Pulmonary artery endothelial cell (primary cell): Measurements from ENCODE around the gene NDEL1. TPM values are rescaled to one million over a fixed set of nuclear protein-coding genes. Genes with fewer than 3 reads are reported as not detected.

Experiments used
- DNase-seq: peaks from one replicate; pipeline ENCODE4 v3.0.0-alpha.2; 2011; ENCODE audit warnings: low read depth, low spot score
- total RNA-seq: library from RNA; depleted of rRNA; stranded (reverse); fragments of >200 nt; gene quantifications from 2 replicates; pipeline ENCODE4 v1.2.3, GENCODE V29; 2014

NDEL1 gene
- total RNA-seq, 1 donor from 2014 or later = 33.4 TPM

DNA sequence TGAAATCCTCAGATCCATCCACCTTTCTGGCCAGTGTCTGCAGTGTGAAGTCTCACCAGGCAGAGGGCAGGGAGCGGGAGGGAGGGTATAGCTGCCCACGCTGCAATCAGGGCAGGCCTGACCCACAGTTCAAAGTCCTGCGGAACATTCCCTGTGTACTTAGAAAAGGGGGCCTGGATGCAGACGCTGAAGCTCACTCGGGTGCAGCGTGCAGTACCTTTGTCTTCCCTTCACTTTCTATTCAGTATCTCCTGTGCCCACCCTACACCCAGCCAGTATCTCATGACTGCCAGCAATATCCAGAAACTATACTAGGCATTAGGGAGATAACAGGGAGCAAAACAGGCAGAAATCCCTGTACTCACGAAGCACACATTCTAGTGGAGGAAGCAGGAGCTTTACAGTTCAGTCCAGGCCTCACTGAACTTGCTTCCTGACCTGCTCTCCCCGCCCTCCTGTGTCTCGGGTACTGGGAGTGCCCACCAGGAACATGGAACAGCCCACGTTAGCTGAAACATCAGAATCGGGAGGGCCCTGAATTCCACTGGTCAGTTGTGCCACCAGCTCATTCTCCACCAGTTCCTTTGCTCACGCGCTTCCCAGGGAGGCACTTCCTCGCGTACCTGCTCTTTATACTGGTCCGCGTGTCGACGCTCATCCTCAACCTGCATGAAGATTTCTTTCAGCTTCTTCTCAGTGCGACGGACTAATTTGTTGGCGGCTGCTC is 42.2 kb downstream of the NDEL1 start:
- no peak for DNase-seq

DNA sequence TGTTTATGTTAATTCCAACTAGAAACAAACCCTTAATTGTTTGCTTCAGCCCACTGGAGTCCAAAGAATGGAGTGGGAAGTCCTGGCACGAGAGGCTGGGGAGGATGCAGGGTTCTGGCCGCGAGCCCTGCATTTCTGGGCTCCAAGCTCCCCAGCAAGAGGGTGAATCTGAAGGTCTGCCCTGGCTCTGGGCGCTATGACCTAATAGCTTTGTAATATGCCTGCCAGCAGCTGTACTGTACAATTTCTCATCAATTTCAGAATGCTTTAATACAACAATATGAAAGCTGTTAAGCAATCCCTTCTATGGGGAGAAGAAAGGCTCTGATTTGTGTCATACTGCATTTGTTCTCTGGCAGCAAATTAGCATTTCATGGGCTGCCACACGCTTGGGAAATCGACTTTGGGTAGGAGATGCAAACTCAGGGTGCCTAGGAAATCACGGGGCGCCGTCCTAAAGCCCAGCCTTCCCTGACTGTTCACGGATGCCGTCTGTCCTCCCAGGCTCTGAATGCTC is 43.8 kb downstream of the NDEL1 start:
- no peak for DNase-seq

DNA sequence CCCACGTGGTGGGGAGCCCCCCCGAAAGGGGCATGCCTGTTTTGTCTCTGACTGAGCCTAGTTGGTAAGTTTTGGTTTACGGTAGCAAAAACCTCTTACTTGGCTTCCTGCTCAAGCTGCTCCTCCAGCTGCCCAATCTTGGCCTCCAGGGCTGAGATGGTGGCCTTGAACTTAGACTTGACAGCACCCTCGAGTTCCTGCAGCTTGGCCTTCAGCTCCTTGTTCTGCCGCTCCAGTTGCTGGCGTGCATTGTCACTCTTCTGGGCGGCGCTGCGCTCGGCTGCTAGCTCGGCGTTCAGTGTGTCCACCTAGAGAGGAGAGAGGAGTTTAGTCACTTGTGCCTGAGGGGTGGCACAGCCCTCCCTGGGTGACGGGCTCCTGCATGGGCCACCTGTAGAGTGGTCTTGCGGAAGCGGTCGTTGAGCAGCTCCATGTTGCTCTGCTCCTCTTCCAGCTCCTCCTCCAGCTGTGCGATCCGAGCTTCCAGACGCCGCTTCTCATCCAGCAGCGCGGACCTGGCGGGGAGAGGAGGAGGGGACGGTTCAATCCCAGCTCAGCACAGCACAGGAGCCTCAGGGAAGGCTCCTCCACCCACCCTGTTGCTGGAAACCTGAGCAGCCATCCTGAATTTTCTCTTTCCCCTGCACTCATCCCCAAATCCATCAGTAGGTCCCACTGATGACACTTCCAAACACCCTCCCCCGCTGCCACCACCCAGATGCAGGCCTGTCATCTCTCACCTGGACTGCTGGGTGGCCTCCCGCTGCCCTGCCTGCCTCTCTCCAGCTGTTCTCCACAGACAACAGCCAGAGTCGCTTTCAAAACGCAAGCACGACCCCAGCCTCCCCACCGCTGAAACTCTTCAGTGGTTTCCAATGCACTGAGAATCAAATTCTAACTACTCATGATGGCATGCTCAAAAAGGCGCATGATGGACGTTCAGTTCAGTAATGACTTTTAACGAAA is 44.6 kb downstream of the NDEL1 start:
- no peak for DNase-seq

DNA sequence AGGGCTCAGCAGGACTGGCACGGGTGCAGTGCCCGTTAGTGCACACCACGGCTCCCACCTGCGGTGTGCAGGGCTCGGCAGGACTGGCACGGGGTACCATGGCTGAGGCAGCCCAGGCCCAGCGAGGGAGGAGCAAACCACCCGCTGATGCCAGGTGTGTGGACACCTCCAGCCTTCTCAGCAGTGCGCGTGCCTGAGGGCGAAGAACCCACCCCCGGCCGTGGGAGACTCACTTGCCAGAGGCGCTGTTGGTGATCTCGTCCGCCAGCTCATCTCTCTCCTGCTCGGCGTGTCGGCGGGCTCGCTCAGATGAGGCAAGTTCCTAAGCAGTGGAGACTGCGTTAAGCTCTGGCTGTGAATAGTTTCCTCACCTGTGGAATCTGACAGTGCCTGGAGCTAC is 45.4 kb downstream of the NDEL1 start:
- no peak for DNase-seq

DNA sequence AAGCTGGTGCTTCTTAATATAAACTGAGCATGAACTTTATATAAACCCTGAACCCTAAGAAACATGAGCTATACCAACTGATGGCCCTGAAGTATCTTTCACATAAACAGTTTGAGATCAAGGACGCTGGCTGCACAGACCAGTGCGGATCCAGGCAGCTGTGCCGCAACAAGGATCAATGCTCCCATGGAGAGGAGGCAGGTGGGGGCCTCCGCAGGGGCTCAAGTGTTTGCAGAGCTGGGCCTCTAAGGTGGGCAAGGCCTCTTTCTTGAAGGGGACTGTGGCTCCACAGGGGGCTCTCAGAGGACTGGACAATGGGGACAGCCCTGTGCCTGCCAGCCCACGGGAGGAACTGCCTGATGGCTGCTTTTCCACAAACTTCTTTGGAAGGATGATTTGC is 46.0 kb downstream of the NDEL1 start:
- no peak for DNase-seq

DNA sequence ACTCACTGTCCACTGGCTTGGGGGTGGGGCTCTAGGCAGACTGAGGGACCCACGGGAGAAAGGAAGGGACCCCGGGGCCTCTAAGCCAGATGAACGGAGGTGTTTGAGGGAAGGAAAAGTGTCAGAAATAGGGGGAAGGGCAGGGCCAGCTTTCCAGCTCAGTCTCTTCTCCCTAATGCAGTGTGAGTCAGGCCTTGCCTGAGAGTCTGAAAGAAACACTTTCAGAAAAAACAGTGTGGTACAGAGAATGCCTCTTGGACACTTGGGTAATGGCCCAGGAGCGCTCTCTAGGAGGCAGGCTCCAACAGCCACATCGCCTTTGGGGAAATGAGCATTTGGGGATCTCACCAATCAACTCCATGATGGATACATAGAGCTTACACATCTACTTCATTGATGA is 46.9 kb downstream of the NDEL1 start:
- DNase-seq = no peak

- DNase-seq = no peak
Measured at GRCh38 chr17:8484465-8484864, 48.8 kb downstream of the NDEL1 start.

GRCh38 chr17:8485491-8485890 is 49.8 kb downstream of the NDEL1 start:
- no peak for DNase-seq

DNA sequence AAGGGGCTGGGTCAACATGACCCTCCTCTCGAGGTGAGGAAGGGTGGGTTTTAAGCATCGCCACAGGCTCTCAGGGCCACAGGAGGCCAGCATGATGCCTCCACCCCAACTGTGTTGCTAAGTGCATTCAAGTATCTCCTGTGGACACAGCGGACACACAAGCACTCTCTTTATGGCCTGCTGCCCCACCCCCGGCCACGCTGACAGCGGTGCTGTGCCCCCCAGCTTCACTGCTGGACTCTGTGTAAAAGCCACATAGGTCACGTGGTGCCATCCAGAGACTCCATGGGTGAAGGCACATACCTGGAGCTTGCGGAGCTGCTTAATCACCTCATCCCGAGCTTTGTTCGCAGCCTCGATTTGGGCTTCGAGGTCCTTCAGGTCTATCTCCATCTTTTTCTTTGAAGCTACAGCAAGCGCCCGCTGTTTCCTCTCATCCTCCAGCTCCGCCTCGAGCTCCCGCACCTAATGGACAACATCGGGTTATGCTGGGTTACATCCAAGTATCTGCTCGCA is 51.5 kb downstream of the NDEL1 start:
- DNase-seq = no peak

GRCh38 chr17:8487743-8488142 is 52.1 kb downstream of the NDEL1 start:
- DNase-seq = no peak

- no peak for DNase-seq
Measured at GRCh38 chr17:8488491-8488890, 52.8 kb downstream of the NDEL1 start.

DNA sequence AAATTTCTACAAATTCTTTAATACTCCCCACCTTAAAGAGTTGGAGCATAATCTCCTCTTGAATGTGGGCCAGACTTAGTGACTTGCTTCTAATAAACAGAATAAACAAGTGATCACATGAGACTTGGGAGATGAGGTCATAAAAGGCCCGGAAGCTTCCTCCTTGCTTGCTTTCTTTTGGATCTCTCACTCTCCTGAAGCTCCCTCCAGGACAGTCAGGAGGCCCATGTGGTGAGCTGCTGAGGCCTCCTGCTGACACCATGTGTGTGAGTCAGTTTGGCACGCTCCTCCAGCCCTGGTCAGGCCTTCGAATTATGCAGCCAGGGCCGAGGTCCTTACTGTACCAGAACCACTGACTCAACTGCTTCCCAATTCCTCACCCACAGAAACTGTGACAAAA is 53.2 kb downstream of the NDEL1 start:
- DNase-seq = peak; percentile 49

DNA sequence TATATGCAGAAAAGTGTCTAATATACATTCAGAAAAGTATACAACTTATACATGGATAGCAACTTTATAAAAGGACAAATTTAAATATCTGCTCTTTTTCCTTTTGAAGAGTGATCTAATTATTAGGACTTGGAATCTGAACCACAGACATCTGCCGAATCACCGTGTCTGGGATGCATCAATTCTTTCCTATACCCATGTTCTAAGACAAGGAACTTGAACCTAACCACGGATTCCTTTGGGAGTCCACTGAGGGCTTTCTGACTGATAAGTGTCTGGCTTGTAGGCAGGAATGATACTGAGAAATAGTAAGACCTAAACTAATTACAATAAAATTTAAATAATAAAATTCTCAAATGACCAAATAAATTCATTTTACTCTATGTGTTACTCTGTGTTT is 54.2 kb downstream of the NDEL1 start:
- DNase-seq = no peak

- no peak for DNase-seq
Measured at GRCh38 chr17:8490256-8491023, 54.8 kb downstream of the NDEL1 start.

DNA sequence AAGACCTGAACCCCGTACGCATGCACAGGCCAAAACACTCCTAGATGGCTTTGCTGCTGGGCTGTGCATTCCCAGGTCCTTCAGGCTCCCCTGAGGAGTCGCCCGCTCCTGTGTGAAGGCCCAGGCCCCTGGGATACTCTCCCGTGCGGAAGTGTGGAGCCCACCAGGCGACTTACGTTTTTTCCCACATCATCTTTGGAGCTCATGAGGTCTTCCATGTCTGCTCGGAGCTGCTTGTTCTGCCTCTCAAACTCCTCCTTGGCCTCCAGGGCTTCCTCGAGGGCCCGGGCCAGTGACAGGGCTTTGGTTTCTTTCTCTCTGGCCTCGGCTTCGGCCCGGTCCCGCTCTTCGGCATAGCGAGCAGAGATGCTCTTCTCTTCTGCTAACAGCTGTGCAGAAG is 56.4 kb downstream of the NDEL1 start:
- no peak for DNase-seq

DNA sequence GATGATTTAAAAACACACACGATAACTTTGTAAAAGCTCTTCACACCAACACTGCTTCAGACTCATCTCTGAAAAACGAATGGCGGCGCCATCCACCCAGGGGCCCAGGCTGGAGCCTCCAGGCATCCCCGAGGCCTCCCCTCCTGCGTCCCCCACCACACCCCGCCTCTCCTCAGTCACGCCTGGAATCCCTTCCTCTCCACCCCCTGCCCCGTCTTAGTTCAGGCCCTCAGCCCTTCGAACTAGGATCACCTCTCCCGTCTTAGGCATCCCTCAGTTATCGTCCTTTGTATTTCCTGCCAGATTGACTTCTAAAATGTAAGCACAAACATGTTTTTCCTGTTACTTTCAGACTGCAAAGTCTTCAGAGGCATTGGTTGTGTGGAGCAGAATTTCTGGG is 58.3 kb downstream of the NDEL1 start:
- DNase-seq = no peak

- DNase-seq = no peak
Measured at GRCh38 chr17:8494506-8495111, 58.9 kb downstream of the NDEL1 start.

DNA sequence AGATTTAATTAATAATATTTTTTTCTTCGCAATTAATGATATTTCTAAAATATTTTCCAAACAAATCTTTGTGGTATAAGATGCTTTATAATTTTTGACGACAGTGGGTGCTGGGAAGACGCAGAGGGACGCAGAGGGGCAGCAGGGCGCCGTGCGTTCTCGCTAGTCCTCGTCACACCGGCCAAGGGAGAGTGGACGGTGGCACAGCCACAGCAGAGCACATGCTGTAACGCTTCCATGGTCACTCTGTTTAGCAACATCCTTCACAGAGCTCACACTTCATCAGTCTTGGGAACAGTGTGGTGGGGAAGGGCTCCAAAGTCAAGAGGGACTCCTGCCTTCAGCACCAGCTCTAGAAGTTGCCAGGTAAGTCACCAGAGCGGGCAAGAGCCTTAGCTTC is 60.4 kb downstream of the NDEL1 start:
- no peak for DNase-seq

- DNase-seq = no peak
Measured at GRCh38 chr17:8499171-8499570, 63.5 kb downstream of the NDEL1 start.

DNA sequence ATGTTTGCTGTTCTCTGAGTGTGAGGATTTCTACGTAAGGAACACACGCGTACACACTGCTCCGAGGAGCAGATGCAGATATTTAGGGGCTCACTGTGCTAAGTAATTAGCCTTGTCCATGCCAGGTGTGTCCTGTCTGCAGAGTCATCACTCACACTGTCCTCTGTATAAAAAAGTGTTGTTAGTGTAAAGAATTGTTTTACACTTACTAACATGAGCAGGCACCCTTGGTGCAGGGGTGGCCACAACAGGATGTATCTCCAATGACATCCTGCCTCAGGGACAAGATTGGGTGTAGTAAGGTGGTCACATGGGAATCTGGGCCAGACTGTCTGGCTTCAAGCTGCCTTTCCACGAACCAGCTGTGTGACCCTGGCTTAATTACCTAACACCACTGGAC is 63.9 kb downstream of the NDEL1 start:
- no peak for DNase-seq

GRCh38 chr17:8500609-8501008 is 64.9 kb downstream of the NDEL1 start:
- DNase-seq = no peak
